ENCODE data around the gene SCGN. TPM values are rescaled to one million over a fixed set of nuclear protein-coding genes. Genes with fewer than 3 reads are reported as not detected.

Gene SCGN
- polyA plus RNA-seq, 1 experiment, result not detected

DNA sequence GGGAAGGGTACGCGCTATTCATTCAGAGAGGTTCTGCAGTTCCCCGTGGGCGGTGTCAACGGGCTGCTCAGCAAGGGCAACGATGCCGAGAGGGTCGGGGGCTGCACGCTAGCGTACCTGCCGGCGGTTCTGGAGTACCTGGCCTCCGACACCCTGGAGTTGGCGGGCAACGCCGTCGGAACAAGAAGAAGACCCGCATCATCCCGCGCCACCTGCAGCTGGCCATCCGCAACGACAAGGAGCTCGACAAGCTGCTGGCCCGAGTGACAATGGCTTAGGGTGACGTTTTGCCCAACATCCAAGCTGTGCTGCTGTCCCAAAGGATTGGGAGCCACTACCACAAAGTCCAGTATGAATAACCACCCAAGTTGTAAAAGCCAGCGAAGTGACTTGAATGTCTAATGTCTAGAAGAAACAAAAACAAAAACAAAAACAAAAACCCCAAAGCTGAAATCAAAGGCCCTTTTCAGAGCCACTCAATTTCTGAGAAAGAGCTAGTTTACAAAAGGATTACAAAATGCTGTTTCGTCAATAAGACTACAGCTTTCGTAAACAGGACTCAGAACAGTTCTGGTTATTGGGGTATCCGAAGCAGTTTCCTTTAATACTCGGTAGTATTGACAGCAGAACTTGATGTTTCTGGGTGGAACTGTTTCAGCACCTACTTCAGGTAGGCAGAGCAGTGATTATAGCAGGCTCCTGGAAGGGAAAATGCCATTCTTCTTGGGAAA is 80.6 kb downstream of the SCGN start:
- H3K27ac ChIP-seq (ENCODE audit: low read depth, low read length), result no peak overlapping the region
- TF ChIP-seq, protein P1, sequence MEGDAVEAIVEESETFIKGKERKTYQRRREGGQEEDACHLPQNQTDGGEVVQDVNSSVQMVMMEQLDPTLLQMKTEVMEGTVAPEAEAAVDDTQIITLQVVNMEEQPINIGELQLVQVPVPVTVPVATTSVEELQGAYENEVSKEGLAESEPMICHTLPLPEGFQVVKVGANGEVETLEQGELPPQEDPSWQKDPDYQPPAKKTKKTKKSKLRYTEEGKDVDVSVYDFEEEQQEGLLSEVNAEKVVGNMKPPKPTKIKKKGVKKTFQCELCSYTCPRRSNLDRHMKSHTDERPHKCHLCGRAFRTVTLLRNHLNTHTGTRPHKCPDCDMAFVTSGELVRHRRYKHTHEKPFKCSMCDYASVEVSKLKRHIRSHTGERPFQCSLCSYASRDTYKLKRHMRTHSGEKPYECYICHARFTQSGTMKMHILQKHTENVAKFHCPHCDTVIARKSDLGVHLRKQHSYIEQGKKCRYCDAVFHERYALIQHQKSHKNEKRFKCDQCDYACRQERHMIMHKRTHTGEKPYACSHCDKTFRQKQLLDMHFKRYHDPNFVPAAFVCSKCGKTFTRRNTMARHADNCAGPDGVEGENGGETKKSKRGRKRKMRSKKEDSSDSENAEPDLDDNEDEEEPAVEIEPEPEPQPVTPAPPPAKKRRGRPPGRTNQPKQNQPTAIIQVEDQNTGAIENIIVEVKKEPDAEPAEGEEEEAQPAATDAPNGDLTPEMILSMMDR (IDR thresholded peaks at IDR 0.05; ENCODE audit: low read depth, low read length), result no peak
- H3K27me3 ChIP-seq (ENCODE audit: control insufficient read depth, insufficient read depth, low read length), result no peaks in the 10 kb centered on the region
- DNase-seq (ENCODE audit: low read depth, low spot score), result no peak
- POLR2A ChIA-PET, result no interaction called here
- no peak overlapping the region for H3K4me3 ChIP-seq (ENCODE audit: low read depth, low read length)
- CTCF ChIA-PET, result interaction anchor here (1.1 to 1.4 kb wide), 2 partner anchors 13 to 14 kb away, joined by 3 read pairs; no protein-coding TSS in a partner anchor
- H3K9me3 ChIP-seq (ENCODE audit: control insufficient read depth, insufficient read depth, low read length), result peaks cover 6% of the 10 kb centered on the region

DNA sequence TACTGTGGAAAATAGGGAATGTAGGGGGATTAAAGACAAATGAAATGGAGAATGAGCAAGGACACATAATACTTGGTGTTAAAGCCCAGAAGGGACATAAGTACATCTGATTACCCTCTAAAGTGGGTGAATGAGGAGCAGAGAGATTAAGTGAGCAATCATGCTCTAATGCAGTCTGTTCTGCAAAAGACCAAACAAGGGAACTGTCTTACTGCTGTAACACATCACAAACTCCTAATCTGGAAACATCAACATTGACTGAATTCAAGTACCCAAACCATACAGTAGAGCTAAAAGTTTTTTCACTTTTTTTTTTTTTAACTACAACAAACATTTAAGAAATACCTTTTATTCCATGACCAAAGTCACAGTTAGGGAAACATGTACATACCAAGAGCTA is 83.2 kb downstream of the SCGN start:
- CTCF ChIA-PET, result interaction anchor here (0.6 to 1.0 kb wide), 3 partner anchors 35 to 268 kb away, joined by 3 read pairs; no protein-coding TSS in a partner anchor
- H3K27ac ChIP-seq (ENCODE audit: low read depth, low read length), result no peak overlapping the region
- TF ChIP-seq, protein P1 (IDR thresholded peaks at IDR 0.05; ENCODE audit: low read depth, low read length), result no peak
- POLR2A ChIA-PET, result no interaction called here
- DNase-seq (ENCODE audit: low read depth, low spot score), result no peak
- H3K27me3 ChIP-seq (ENCODE audit: control insufficient read depth, insufficient read depth, low read length), result no peaks in the 10 kb centered on the region
- no peak overlapping the region for H3K4me3 ChIP-seq (ENCODE audit: low read depth, low read length)
- H3K9me3 ChIP-seq (ENCODE audit: control insufficient read depth, insufficient read depth, low read length), result peaks cover 4% of the 10 kb centered on the region

DNA sequence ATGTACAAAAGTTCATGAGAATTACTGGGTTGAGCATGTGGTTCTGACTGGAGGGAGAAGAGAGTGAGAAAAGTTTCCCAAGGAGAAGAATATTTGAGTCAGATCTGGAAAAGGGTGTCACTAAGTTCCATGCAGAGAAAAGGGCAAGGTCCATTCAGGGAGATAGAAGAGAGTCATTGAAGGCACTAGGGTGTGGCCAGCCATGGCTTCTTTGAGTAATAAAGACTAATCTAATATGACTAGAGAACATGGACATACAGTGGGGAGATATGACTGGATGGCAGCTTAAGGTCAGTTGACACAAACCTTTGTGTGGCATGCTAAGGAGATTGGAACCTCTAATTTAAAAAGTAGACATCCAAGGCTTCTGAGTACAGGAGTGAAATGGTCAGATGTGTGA is 91.9 kb downstream of the SCGN start:
- Histone ChIP-seq H3K27ac (ENCODE audit: low read depth, low read length) (no peak overlapping the region), H3K27me3 (ENCODE audit: control insufficient read depth, insufficient read depth, low read length) (no peaks in the 10 kb centered on the region), H3K4me3 (ENCODE audit: low read depth, low read length) (no peak overlapping the region), H3K9me3 (ENCODE audit: control insufficient read depth, insufficient read depth, low read length) (no peaks in the 10 kb centered on the region)
- DNase-seq (ENCODE audit: low read depth, low spot score), result no peak
- POLR2A ChIA-PET, result no interaction called here
- CTCF ChIA-PET, result no interaction called here
- TF ChIP-seq, protein P1 (IDR thresholded peaks at IDR 0.05; ENCODE audit: low read depth, low read length), result no peak

DNA sequence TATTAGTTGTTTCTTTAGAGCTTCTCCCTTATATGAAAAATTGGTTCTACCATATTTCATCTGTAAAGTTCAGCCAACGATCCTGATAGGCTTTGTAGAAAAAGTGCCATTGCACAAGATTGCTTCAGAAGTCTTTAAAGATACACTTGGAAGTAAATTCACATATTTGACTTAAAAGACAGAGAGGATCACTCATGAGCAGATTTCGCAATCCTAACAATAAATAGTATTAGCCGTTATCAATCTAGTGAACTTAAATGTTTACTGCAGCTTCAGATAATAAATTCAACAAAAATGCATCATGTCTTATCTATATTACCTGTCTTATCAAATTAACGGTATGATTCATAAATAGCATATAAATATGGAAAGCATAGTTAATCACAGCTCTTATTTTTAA is 93.8 kb downstream of the SCGN start:
- ChIA-PET POLR2A (no interaction called here), CTCF (no interaction called here)
- Histone ChIP-seq H3K27me3 (ENCODE audit: control insufficient read depth, insufficient read depth, low read length) (no peaks in the 10 kb centered on the region), H3K9me3 (ENCODE audit: control insufficient read depth, insufficient read depth, low read length) (no peaks in the 10 kb centered on the region), H3K4me3 (ENCODE audit: low read depth, low read length) (no peak overlapping the region), H3K27ac (ENCODE audit: low read depth, low read length) (no peak overlapping the region)
- TF ChIP-seq, protein P1 (IDR thresholded peaks at IDR 0.05; ENCODE audit: low read depth, low read length), result no peak
- no peak for DNase-seq (ENCODE audit: low read depth, low spot score)

DNA sequence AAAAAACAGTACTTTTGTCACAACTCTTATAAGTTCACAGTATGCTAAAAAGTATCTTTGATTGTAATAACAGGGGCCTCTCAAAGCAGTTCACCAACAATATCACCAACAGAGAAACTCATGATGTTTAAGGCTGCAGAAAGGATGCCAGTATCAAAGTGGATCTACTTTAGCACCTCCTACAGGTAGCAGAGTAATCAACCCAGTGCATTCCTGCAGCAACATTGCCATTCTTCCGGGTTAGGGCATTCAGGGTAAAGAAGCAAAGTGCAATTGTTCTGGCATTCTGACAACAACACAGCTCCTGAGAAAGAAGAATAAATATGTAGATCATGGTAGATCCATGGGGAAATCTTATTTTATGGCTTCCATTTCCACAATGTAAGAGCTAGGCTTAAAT is 95.0 kb downstream of the SCGN start:
- TF ChIP-seq, protein P1 (IDR thresholded peaks at IDR 0.05; ENCODE audit: low read depth, low read length), result no peak
- ChIA-PET CTCF (no interaction called here), POLR2A (no interaction called here)
- Histone ChIP-seq H3K9me3 (ENCODE audit: control insufficient read depth, insufficient read depth, low read length) (no peaks in the 10 kb centered on the region), H3K27me3 (ENCODE audit: control insufficient read depth, insufficient read depth, low read length) (no peaks in the 10 kb centered on the region), H3K27ac (ENCODE audit: low read depth, low read length) (no peak overlapping the region), H3K4me3 (ENCODE audit: low read depth, low read length) (no peak overlapping the region)
- no peak for DNase-seq (ENCODE audit: low read depth, low spot score)

Data from AG04450 (cell line).